Cardiac muscle cell (in vitro differentiated cells and primary cell): ENCODE measurements around the gene FAM53B. TPM values are rescaled to one million over a fixed set of nuclear protein-coding genes. Genes with fewer than 3 reads are reported as not detected.

Source experiments
- DNase-seq, 2 donors: peaks; one replicate each; pipeline versions ENCODE4 v3.0.0 to v3.0.0-alpha.2; 2010 to 2017; ENCODE audit warnings: low read depth in 1 of 2, low spot score in 1 of 2
- H3K27ac ChIP-seq: fragments of 200-600 bp; sonication (generic); 2 replicates; pipeline ENCODE4 v1.5.1; 2016
- H3K27me3 ChIP-seq: fragments of 200-600 bp; sonication (generic); 2 replicates; pipeline ENCODE4 v1.6.0; 2016; ENCODE audit warnings: control low read depth
- H3K36me3 ChIP-seq: fragments of 200-600 bp; sonication (generic); 2 replicates; pipeline ENCODE4 v1.5.1; 2016; ENCODE audit warnings: control low read depth
- H3K4me1 ChIP-seq: fragments of 200-600 bp; sonication (generic); 2 replicates; pipeline ENCODE4 v1.8.1; 2017; ENCODE audit warnings: low read depth, mild to moderate bottlenecking, mixed run types
- H3K4me3 ChIP-seq: fragments of 200-600 bp; sonication (generic); 2 replicates; pipeline ENCODE4 v1.5.1; 2016; ENCODE audit warnings: mild to moderate bottlenecking
- H3K9me3 ChIP-seq: fragments of 200-600 bp; sonication (generic); 2 replicates; pipeline ENCODE4 v1.5.1; 2017; ENCODE audit warnings: low read depth, mild to moderate bottlenecking, control low read depth
- CTCF ChIP-seq: IDR thresholded peaks from 2 replicates; pipeline ENCODE4 v1.5.1; 2012; ENCODE audit warnings: low read depth, mild to moderate bottlenecking, low read length
- polyA plus RNA-seq: library from polyadenylated mRNA; unstranded; fragments of >200 nt; fragmentation: Nextera tagmentation; extraction: Ambion mirVana; gene quantifications from 2 replicates; pipeline ENCODE4 v1.2.1, GENCODE V29; 2016
- total RNA-seq: library from RNA; depleted of rRNA; stranded (reverse); fragments of >200 nt; gene quantifications from 2 replicates; pipeline ENCODE4 v1.2.3, GENCODE V29; 2016

Gene FAM53B
- total and polyA plus RNA-seq, 2 experiments from 2014 or later = 10.2 to 34.8 TPM

- Histone ChIP-seq H3K27me3 (no peaks in the 10 kb centered on the region), H3K9me3 (no peaks in the 10 kb centered on the region), H3K4me3 (no peak overlapping the region), H3K27ac (no peak overlapping the region), H3K36me3 (no peaks in the 10 kb centered on the region), H3K4me1 (no peaks in the 10 kb centered on the region)
- no peak for TF ChIP-seq CTCF
- no peak for DNase-seq
These were observed 170.3 kb downstream of the FAM53B start for GRCh38 chr10:124573726-124574455.

GRCh38 chr10:124572751-124573150 is 171.4 kb downstream of the FAM53B start:
- TF ChIP-seq CTCF = no peak
- Histone ChIP-seq H3K4me3 (no peak overlapping the region), H3K4me1 (no peaks in the 10 kb centered on the region), H3K36me3 (no peaks in the 10 kb centered on the region), H3K9me3 (no peaks in the 10 kb centered on the region), H3K27me3 (no peaks in the 10 kb centered on the region), H3K27ac (no peak overlapping the region)
- no peak for DNase-seq

- Histone ChIP-seq H3K4me3 (no peak overlapping the region), H3K4me1 (peaks cover under 1% of the 10 kb centered on the region), H3K9me3 (no peaks in the 10 kb centered on the region), H3K36me3 (no peaks in the 10 kb centered on the region), H3K27me3 (no peaks in the 10 kb centered on the region), H3K27ac (no peak overlapping the region)
- no peak for TF ChIP-seq CTCF
- no peak for DNase-seq
These were observed 173.5 kb downstream of the FAM53B start for GRCh38 chr10:124570646-124571045.

GRCh38 chr10:124569623-124570470 is 174.3 kb downstream of the FAM53B start:
- Histone ChIP-seq H3K27ac (no peak overlapping the region), H3K9me3 (no peaks in the 10 kb centered on the region), H3K4me1 (peaks cover 9% of the 10 kb centered on the region), H3K4me3 (no peak overlapping the region), H3K36me3 (no peaks in the 10 kb centered on the region), H3K27me3 (no peaks in the 10 kb centered on the region)
- no peak for DNase-seq
- TF ChIP-seq CTCF = no peak

Other genes with a start within 250 kb of the FAM53B start
- 14.7 and 23.9 TPM in 2 replicates for gene EEF1AKMT2, start 47.5 kb upstream of the FAM53B start, total RNA-seq
- gene EEF1AKMT2, start 47.5 kb upstream of the FAM53B start, polyA plus RNA-seq = 17.3 and 29.9 TPM in 2 replicates
- 11.3 and 11.4 TPM in 2 replicates for gene ABRAXAS2, start 57.4 kb upstream of the FAM53B start, total RNA-seq
- gene ABRAXAS2, start 57.4 kb upstream of the FAM53B start, polyA plus RNA-seq = 8.1 and 10.9 TPM in 2 replicates
- 16.2 and 20.9 TPM in 2 replicates for gene ZRANB1, start 197.7 kb upstream of the FAM53B start, total RNA-seq
- 11.0 and 16.2 TPM in 2 replicates for gene ZRANB1, start 197.7 kb upstream of the FAM53B start, polyA plus RNA-seq